Measurements from ENCODE around the gene UQCRHL. TPM values are rescaled to one million over a fixed set of nuclear protein-coding genes. Genes with fewer than 3 reads are reported as not detected.

Gene UQCRHL
- total RNA-seq, 2 donors from 2014 or later, result 1.6 to 3.7 TPM

GRCh38 chr1:15843826-15844572 lies 36.5 kb upstream of the UQCRHL start:
- Histone ChIP-seq H3K4me1 (ENCODE audit: control insufficient read depth, insufficient read depth, low read length) (peaks cover 4% of the 10 kb centered on the region), H3K27ac (ENCODE audit: low read depth, low read length) (peak overlapping the region; percentile 42), H3K27me3 (ENCODE audit: control insufficient read depth, insufficient read depth, low read length, poor library complexity, severe bottlenecking) (no peaks in the 10 kb centered on the region), H3K9ac (ENCODE audit: extremely low read depth, low read length, poor library complexity, severe bottlenecking) (no peak overlapping the region), H3K36me3 (ENCODE audit: control insufficient read depth, insufficient read depth, low read length) (no peaks in the 10 kb centered on the region), H3K4me3 (ENCODE audit: low read length) (peak overlapping the region; percentile 10), H3K9me3 (ENCODE audit: control insufficient read depth, low read length) (no peaks in the 10 kb centered on the region)
- Mint-ChIP-seq H3K27ac (no peak overlapping the region), H3K9me3 (no peaks in the 10 kb centered on the region), H3K27me3 (ENCODE audit: insufficient read depth) (no peaks in the 10 kb centered on the region), H3K36me3 (ENCODE audit: low read depth) (no peaks in the 10 kb centered on the region), H3K4me3 (no peak overlapping the region), H3K4me1 (peaks cover 5% of the 10 kb centered on the region)
- no peak for DNase-seq
- TF ChIP-seq CTCF (conservative IDR thresholded peaks at IDR 0.05), result no peak
- 68 to 81% methylated on average over 2 to 3 of the region's 3 CpGs for WGBS, 2 experiments (ENCODE audit: insufficient coverage in 1 of 2, insufficient read length in 1 of 2)

GRCh38 chr1:15838721-15839120 lies 31.3 kb upstream of the UQCRHL start:
- Histone ChIP-seq H3K27ac (ENCODE audit: low read depth, low read length) (no peak overlapping the region), H3K9ac (ENCODE audit: extremely low read depth, low read length, poor library complexity, severe bottlenecking) (no peak overlapping the region), H3K4me3 (ENCODE audit: low read length) (no peak overlapping the region), H3K4me1 (ENCODE audit: control insufficient read depth, insufficient read depth, low read length) (peaks cover 2% of the 10 kb centered on the region), H3K9me3 (ENCODE audit: control insufficient read depth, low read length) (no peaks in the 10 kb centered on the region), H3K36me3 (ENCODE audit: control insufficient read depth, insufficient read depth, low read length) (no peaks in the 10 kb centered on the region), H3K27me3 (ENCODE audit: control insufficient read depth, insufficient read depth, low read length, poor library complexity, severe bottlenecking) (no peaks in the 10 kb centered on the region)
- peaks cover 4% of the 10 kb centered on the region for H3K4me1 Mint-ChIP-seq
- no peak overlapping the region for H3K27ac Mint-ChIP-seq
- DNase-seq, result no peak
- no peak for TF ChIP-seq CTCF (conservative IDR thresholded peaks at IDR 0.05)
- H3K4me3 Mint-ChIP-seq, result no peak overlapping the region
- WGBS, 2 experiments (ENCODE audit: insufficient coverage in 1 of 2, insufficient read length in 1 of 2), result 89 to 100% methylated on average over 2 to 4 of the region's 4 CpGs
- no peaks in the 10 kb centered on the region for H3K36me3 Mint-ChIP-seq (ENCODE audit: low read depth)
- no peaks in the 10 kb centered on the region for H3K9me3 Mint-ChIP-seq
- H3K27me3 Mint-ChIP-seq (ENCODE audit: insufficient read depth), result no peaks in the 10 kb centered on the region

GRCh38 chr1:15837931-15838330 lies 30.5 kb upstream of the UQCRHL start:
- Histone ChIP-seq H3K9ac (ENCODE audit: extremely low read depth, low read length, poor library complexity, severe bottlenecking) (no peak overlapping the region), H3K27ac (ENCODE audit: low read depth, low read length) (no peak overlapping the region), H3K9me3 (ENCODE audit: control insufficient read depth, low read length) (no peaks in the 10 kb centered on the region), H3K27me3 (ENCODE audit: control insufficient read depth, insufficient read depth, low read length, poor library complexity, severe bottlenecking) (no peaks in the 10 kb centered on the region), H3K4me1 (ENCODE audit: control insufficient read depth, insufficient read depth, low read length) (no peaks in the 10 kb centered on the region), H3K4me3 (ENCODE audit: low read length) (no peak overlapping the region), H3K36me3 (ENCODE audit: control insufficient read depth, insufficient read depth, low read length) (no peaks in the 10 kb centered on the region)
- Mint-ChIP-seq H3K27me3 (ENCODE audit: insufficient read depth) (no peaks in the 10 kb centered on the region), H3K27ac (no peak overlapping the region), H3K4me3 (no peak overlapping the region), H3K9me3 (no peaks in the 10 kb centered on the region), H3K36me3 (ENCODE audit: low read depth) (peaks cover 2% of the 10 kb centered on the region), H3K4me1 (peaks cover 4% of the 10 kb centered on the region)
- 94 to 100% methylated on average over 3 to 7 of the region's 7 CpGs for WGBS, 2 experiments (ENCODE audit: insufficient coverage in 1 of 2, insufficient read length in 1 of 2)
- no peak for DNase-seq
- no peak for TF ChIP-seq CTCF (conservative IDR thresholded peaks at IDR 0.05)
